Naive thymus-derived CD4-positive, alpha-beta T cell (primary cell): ENCODE data around the gene AGPAT4. TPM values are rescaled to one million over a fixed set of nuclear protein-coding genes. Genes with fewer than 3 reads are reported as not detected.
"Not testable (repeated sequence)": the region's sequence is repeated elsewhere in the genome, so short reads cannot be mapped to it uniquely, and the experiment has no call there.

Experiments used
- ATAC-seq: fragments of 150-1000 bp; cut with Tn5 transposase; 2 replicates; pipeline ENCODE4 v1.10.0; 2021; ENCODE audit warnings: mild to moderate bottlenecking, moderate library complexity
- CTCF ChIA-PET: fragments of 350-600 bp; sonication (Branson Sonifier 250); formaldehyde crosslinking; loops from one replicate; lab custom pipeline; 2021; ENCODE audit warnings: antibody characterized with exemption; lab: Charles Lee
- POLR2A ChIA-PET: fragments of 350-600 bp; sonication (Branson Sonifier 250); formaldehyde crosslinking; loops from one replicate; lab custom pipeline; 2021; ENCODE audit warnings: antibody characterized with exemption, inconsistent platforms; lab: Charles Lee
- DNase-seq, 9 donors: peaks; one replicate each; pipeline versions ENCODE4 v3.0.0 to v3.0.0-alpha.2; 2020 to 2022; ENCODE audit warnings: mixed read lengths in 1 of 9
- H3K27ac ChIP-seq: one replicate; pipeline ENCODE4 v1.7.0; 2013; ENCODE audit warnings: mild to moderate bottlenecking, low read depth, low read length, moderate library complexity
- H3K27me3 ChIP-seq, 2 donors: one replicate each; pipeline ENCODE4 v1.7.0; 2013; ENCODE audit warnings: low read length in 2 of 2, mild to moderate bottlenecking in 2 of 2, moderate library complexity in 2 of 2; ENCODE audit not compliant: control insufficient read depth in 2 of 2, insufficient read depth in 2 of 2
- H3K36me3 ChIP-seq, 3 experiments: 1 replicate in 2 of 3; 2 replicates in 1 of 3; pipeline ENCODE4 v1.7.0; 2013; ENCODE audit warnings: low read length in 3 of 3, mild to moderate bottlenecking in 3 of 3, moderate library complexity in 1 of 3; ENCODE audit not compliant: insufficient read depth in 3 of 3, control insufficient read depth in 2 of 3
- H3K4me1 ChIP-seq, 2 donors: one replicate each; pipeline ENCODE4 v1.7.0; 2013; ENCODE audit warnings: low read length in 2 of 2, mild to moderate bottlenecking in 2 of 2, moderate library complexity in 1 of 2; ENCODE audit not compliant: control insufficient read depth in 2 of 2, insufficient read depth in 2 of 2
- H3K4me3 ChIP-seq: 2 replicates; pipeline ENCODE4 v1.7.0; 2013; ENCODE audit warnings: mild to moderate bottlenecking, low read length
- H3K9me3 ChIP-seq, 3 experiments: 1 replicate in 2 of 3; 2 replicates in 1 of 3; pipeline ENCODE4 v1.7.0; 2013; ENCODE audit warnings: low read length in 3 of 3; ENCODE audit not compliant: control insufficient read depth in 2 of 3
- H3K27ac Mint-ChIP-seq, 9 donors: one replicate each; pipeline ENCODE4 v1.8.0; 2020 to 2022; ENCODE audit warnings: mixed read lengths in 9 of 9, mild to moderate bottlenecking in 8 of 9, moderate library complexity in 5 of 9, inconsistent platforms in 2 of 9
- H3K27me3 Mint-ChIP-seq, 5 donors: one replicate each; pipeline ENCODE4 v1.8.0; 2021 to 2022; ENCODE audit warnings: mixed read lengths in 5 of 5, mild to moderate bottlenecking in 1 of 5
- H3K36me3 Mint-ChIP-seq, 5 donors: one replicate each; pipeline ENCODE4 v1.8.0; 2020 to 2022; ENCODE audit warnings: mixed read lengths in 5 of 5, mild to moderate bottlenecking in 3 of 5, inconsistent platforms in 1 of 5
- H3K4me1 Mint-ChIP-seq, 7 donors: one replicate each; pipeline ENCODE4 v1.8.0; 2020 to 2022; ENCODE audit warnings: mixed read lengths in 7 of 7, mild to moderate bottlenecking in 3 of 7, inconsistent platforms in 1 of 7
- H3K4me3 Mint-ChIP-seq, 10 donors: one replicate each; pipeline ENCODE4 v1.8.0; 2020 to 2022; ENCODE audit warnings: mild to moderate bottlenecking in 10 of 10, mixed read lengths in 10 of 10, moderate library complexity in 6 of 10, inconsistent platforms in 2 of 10
- H3K9me3 Mint-ChIP-seq, 11 donors: one replicate each; pipeline ENCODE4 v1.8.0; 2020 to 2022; ENCODE audit warnings: mixed read lengths in 11 of 11, mild to moderate bottlenecking in 4 of 11, inconsistent platforms in 1 of 11, moderate library complexity in 1 of 11
- intact Hi-C, 2 donors: fragments of 100-400 bp; cut with micrococcal nuclease; formaldehyde crosslinking; loops; one replicate each; pipeline ENCODE4 v1.15.1; 2023
- polyA plus RNA-seq, 2 donors: library from polyadenylated mRNA; unstranded; fragments of 300-500 nt; fragmentation: Illumina TruSeq; gene quantifications; one replicate each; pipeline ENCODE4 v1.2.3, GENCODE V29; 2021
- total RNA-seq, 6 experiments: library from RNA in 5 of 6; stranded (reverse) in 5 of 6; gene quantifications; 1 replicate in 5 of 6; 2 replicates in 1 of 6; pipeline ENCODE4 v1.2.3 and lab custom pipeline; 2021 to 2026

The AGPAT4 gene, protein sequence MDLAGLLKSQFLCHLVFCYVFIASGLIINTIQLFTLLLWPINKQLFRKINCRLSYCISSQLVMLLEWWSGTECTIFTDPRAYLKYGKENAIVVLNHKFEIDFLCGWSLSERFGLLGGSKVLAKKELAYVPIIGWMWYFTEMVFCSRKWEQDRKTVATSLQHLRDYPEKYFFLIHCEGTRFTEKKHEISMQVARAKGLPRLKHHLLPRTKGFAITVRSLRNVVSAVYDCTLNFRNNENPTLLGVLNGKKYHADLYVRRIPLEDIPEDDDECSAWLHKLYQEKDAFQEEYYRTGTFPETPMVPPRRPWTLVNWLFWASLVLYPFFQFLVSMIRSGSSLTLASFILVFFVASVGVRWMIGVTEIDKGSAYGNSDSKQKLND
- total RNA-seq (10 to 100 TPM in 2 of 5 experiments, 1 to 10 TPM in 3; 2.0 to 16.2 (median 4.4) TPM), polyA plus RNA-seq (1 to 10 TPM; 1.1 to 1.2 TPM), total RNA-seq (lab: John Stamatoyannopoulos, UW) (11.4 reads per million, percentile 38 among the genes with 10 or more reads in this experiment)

GRCh38 chr6:161273752-161274487, at the start of gene AGPAT4:
AGPAT4 (minus strand) TSS chr6:161274061; CDS start chr6:161232213, 41,848 bp downstream.
- peak within 1 kb of the TSS; percentile 46 for H3K4me3 ChIP-seq
- peak within 1 kb of the TSS; percentile 66 for H3K27ac ChIP-seq
- Mint-ChIP-seq H3K4me1 (peaks cover 10 to 31% (median 19%) of the 10 kb centered on the region in 7 donors), H3K27ac (peak within 1 kb of the TSS; percentile 87 to 98 (median 94)), H3K36me3 (peaks cover 0 to 16% (median 8%) of the 10 kb centered on the region in 5 donors), H3K4me3 (peak within 1 kb of the TSS; percentile 82 to 98 (median 94)), H3K9me3 (peaks cover 0 to 3% (median 0%) of the 10 kb centered on the region in 11 donors), H3K27me3 (peaks cover 0 to 15% (median 0%) of the 10 kb centered on the region in 5 donors)
- ATAC-seq (peak; percentile 96), DNase-seq (peak; percentile 31 to 85 (median 78))
- POLR2A ChIA-PET: interaction anchor here (0.5 kb wide), 1 partner anchor 1304 kb away, joined by 4 read pairs; no protein-coding TSS in a partner anchor
- peaks cover 0 to 6% of the 10 kb centered on the region in 2 donors for H3K4me1 ChIP-seq
- CTCF ChIA-PET: interaction anchor here (0.6 kb wide), 4 partner anchors 81 to 753 kb away, joined by 3 to 5 read pairs (median 3); no protein-coding TSS in a partner anchor
- intact Hi-C loops: loop anchor here (1.0 to 10.0 kb wide), 7 partner anchors 48 to 1547 kb away; partner anchors contain the start of genes PACRG (in 2 of the 2), PRKN (in 2 of the 2) and WTAP (in 1 of the 2)
- H3K36me3 ChIP-seq: no peaks in the 10 kb centered on the region
- no peaks in the 10 kb centered on the region for H3K9me3 ChIP-seq
- H3K27me3 ChIP-seq: no peaks in the 10 kb centered on the region

GRCh38 chr6:161319231-161319630, 45.4 kb upstream of the AGPAT4 start:
- no peaks in the 10 kb centered on the region for H3K9me3 ChIP-seq
- intact Hi-C loops: no loop called here
- Mint-ChIP-seq H3K27ac (no peak overlapping the region), H3K36me3 (peaks cover 0 to 4% (median 0%) of the 10 kb centered on the region in 5 donors), H3K27me3 (peaks cover 7 to 20% (median 9%) of the 10 kb centered on the region in 5 donors), H3K4me3 (no peak overlapping the region), H3K9me3 (peaks cover 3 to 11% (median 8%) of the 10 kb centered on the region in 11 donors), H3K4me1 (no peaks in the 10 kb centered on the region)
- no peaks in the 10 kb centered on the region for H3K36me3 ChIP-seq
- ChIA-PET CTCF (no interaction called here), POLR2A (no interaction called here)
- no peaks in the 10 kb centered on the region for H3K4me1 ChIP-seq
- no peak for DNase-seq
- H3K27ac ChIP-seq: no peak overlapping the region
- ATAC-seq: no peak
- no peak overlapping the region for H3K4me3 ChIP-seq
- H3K27me3 ChIP-seq: no peaks in the 10 kb centered on the region

DNA sequence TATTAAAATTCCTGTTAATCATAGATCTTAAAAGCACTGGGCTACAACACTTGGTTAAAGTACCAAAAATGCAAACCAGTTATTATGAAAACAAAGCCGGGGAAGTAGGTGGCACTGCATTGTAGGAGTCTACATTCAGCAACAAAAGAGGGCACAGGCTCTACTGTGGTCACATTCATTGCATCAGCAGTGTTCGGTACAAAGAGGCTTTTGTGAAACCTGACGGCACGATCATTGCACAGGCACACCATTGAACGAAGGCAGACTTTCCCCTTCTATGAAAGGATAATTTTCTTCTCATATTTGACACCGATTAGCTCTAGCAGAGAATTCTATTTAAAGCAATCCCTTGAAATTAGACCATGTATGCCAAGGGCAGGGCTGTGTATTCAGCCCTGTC, 44.6 kb upstream of the AGPAT4 start:
- no peak for DNase-seq
- POLR2A ChIA-PET: no interaction called here
- Histone ChIP-seq H3K9me3 (no peaks in the 10 kb centered on the region), H3K27me3 (no peaks in the 10 kb centered on the region), H3K27ac (no peak overlapping the region), H3K36me3 (no peaks in the 10 kb centered on the region), H3K4me1 (no peaks in the 10 kb centered on the region), H3K4me3 (no peak overlapping the region)
- intact Hi-C loops: no loop called here
- H3K36me3 Mint-ChIP-seq: peaks cover 0 to 4% (median 0%) of the 10 kb centered on the region in 5 donors
- H3K4me3 Mint-ChIP-seq: no peak overlapping the region
- no peak overlapping the region for H3K27ac Mint-ChIP-seq
- CTCF ChIA-PET: interaction anchor here (0.6 kb wide), 1 partner anchor 1517 kb away, joined by 4 read pairs; no protein-coding TSS in a partner anchor
- peaks cover 7 to 21% (median 8%) of the 10 kb centered on the region in 5 donors for H3K27me3 Mint-ChIP-seq
- H3K4me1 Mint-ChIP-seq: no peaks in the 10 kb centered on the region
- ATAC-seq: no peak
- peaks cover 3 to 11% (median 6%) of the 10 kb centered on the region in 11 donors for H3K9me3 Mint-ChIP-seq

- DNase-seq: no peak
- no peak overlapping the region for H3K27ac ChIP-seq
- Mint-ChIP-seq H3K27me3 (peaks cover 4 to 21% (median 4%) of the 10 kb centered on the region in 5 donors), H3K27ac (no peak overlapping the region), H3K36me3 (peaks cover 0 to 4% (median 0%) of the 10 kb centered on the region in 5 donors), H3K4me1 (no peaks in the 10 kb centered on the region), H3K4me3 (no peak overlapping the region), H3K9me3 (peaks cover 1 to 10% (median 6%) of the 10 kb centered on the region in 11 donors)
- H3K36me3 ChIP-seq: no peaks in the 10 kb centered on the region
- ATAC-seq: no peak
- H3K4me3 ChIP-seq: no peak overlapping the region
- H3K27me3 ChIP-seq: no peaks in the 10 kb centered on the region
- intact Hi-C loops: no loop called here
- H3K4me1 ChIP-seq: no peaks in the 10 kb centered on the region
- CTCF ChIA-PET: no interaction called here
- H3K9me3 ChIP-seq: no peaks in the 10 kb centered on the region
- POLR2A ChIA-PET: no interaction called here
Measured at GRCh38 chr6:161316531-161316930, 42.7 kb upstream of the AGPAT4 start.

DNA sequence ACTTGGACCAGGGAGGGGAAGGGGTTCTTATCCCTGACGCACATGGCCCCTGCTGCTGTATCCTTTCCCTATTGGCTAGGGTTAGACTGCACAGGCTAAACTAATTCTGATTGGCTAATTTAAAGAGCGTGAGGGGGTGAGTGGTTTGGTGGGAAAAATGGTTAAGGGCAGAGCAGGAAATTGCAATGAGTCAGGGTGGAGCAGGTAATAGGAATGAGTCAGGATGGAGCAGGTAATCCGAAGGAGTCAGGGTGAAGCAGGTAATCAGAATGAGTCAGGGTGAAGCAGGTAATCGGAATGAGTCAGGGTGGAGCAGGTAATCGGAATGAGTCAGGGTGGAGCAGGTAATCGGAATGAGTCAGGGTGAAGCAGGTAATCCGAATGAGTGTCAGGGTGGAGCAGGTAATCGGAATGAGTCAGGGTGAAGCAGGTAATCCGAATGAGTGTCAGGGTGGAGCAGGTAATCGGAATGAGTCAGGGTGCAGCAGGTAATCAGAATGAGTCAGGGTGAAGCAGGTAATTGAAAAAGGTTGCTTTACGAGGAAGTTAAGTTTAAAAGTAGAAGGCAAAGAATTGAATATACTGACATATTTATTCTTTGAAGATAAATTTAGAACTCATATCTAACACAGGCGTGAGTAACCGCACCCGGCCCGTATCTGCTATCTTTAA, 41.5 kb upstream of the AGPAT4 start:
- H3K36me3 Mint-ChIP-seq, H3K9me3 Mint-ChIP-seq, POLR2A ChIA-PET, intact Hi-C loops, H3K4me3 ChIP-seq, H3K4me3 Mint-ChIP-seq, H3K4me1 ChIP-seq, H3K27ac Mint-ChIP-seq, CTCF ChIA-PET, H3K27me3 ChIP-seq, H3K27ac ChIP-seq, H3K4me1 Mint-ChIP-seq, ATAC-seq, DNase-seq, H3K36me3 ChIP-seq, H3K9me3 ChIP-seq: not testable (repeated sequence)
- H3K27me3 Mint-ChIP-seq: peaks cover 4 to 28% (median 12%) of the 10 kb centered on the region in 5 donors
